GM19239 (cell line): ENCODE measurements around the gene SCN2B.
A peak's percentile ranks its signal among the peaks of the same experiment; 100 is the strongest.

Source experiments
- DNase-seq: peaks from one replicate; pipeline ENCODE4 v3.0.0; 2011; ENCODE audit warnings: low spot score; ENCODE audit not compliant: insufficient read length
- FAIRE-seq: peaks from 2 replicates; lab custom pipeline; 2011; peaks lifted over from hg19 to GRCh38; lab: Jason Lieb, UNC

Gene SCN2B

DNA sequence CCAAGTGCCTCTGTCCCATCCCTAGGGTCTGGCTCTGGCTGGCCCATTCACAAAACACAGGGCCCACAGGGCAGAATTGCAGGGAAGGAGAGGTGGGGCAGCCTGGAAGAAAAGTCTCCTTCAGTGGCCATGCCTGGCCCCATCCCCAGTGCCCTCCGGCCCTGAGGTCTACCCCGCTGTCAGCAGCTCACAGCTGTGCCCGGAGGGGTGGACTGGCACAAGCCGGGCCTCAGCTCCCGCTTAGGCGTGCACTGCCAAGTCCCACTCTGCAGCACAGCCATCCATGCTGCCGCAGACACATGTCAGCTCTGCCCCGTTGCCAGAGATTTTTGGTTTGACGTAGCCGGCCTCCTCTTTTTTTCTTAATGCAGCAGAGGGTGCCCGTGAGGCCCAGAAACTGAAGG lies 3.9 kb upstream of the SCN2B start:
- FAIRE-seq (no peak), DNase-seq (no peak)

DNA sequence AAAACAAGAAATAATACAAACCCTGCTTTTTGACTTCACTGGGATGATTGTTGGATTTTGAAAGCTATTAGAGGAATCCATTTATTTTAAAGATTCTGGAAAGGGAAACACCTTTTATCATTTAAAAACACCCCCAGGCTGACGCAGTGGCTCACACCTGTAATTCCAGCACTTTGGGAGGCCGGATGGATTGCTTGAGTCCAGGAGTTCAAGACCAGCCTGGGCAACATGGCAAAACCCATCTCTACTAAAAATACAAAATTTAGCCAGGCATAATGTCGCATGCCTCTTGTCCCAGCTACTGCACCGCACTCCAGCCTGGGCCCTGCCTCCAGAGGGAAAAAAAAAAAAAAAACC lies 317 bp upstream of the SCN2B start:
- FAIRE-seq = no peak
- no peak for DNase-seq

DNA sequence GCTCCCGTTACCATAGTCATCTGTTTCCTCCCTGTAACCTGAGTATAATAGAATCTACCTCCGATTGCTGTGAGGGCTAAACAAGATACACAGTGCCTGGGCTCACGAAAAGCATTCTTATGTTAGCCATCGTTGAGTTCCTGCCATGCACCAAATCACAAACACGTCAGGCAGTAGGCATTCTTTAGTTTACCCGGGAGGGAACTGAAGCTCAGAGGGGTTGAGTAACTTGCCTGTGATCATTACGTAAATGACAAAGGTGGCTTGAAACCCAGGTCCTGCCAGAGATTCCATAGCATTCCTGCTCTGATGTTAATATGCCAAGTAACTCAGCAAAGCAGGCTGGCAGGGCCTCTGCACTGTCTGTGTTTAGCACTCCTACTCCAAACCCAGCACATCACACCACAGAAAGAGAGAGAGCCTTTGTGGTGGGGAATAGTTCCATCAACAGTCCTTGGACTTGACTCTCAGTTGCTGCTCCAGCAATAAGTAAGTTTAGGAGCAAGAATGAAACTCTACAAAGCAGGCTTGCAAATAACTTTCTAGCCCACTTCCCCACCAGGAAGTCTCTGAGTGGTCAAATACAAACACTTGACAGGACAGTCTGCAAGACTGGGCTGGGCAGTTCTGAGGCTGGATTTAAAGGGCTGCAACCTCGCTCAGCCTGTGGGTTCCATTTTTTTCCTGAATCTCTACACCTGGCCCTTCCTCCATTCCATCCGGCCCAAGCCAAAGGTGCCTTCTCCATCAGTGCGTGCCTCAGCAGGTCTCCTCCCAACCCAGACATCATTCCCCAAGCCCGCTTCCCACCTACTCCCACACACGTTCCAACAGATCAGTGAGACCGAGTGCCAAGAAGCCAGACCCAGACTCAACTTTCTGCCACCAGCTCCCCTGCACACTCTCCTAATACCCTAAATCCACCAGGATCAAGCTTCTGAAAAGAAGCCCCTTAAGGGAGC lies 1.1 kb downstream of the SCN2B start:
- no peak for FAIRE-seq
- no peak for DNase-seq

DNA sequence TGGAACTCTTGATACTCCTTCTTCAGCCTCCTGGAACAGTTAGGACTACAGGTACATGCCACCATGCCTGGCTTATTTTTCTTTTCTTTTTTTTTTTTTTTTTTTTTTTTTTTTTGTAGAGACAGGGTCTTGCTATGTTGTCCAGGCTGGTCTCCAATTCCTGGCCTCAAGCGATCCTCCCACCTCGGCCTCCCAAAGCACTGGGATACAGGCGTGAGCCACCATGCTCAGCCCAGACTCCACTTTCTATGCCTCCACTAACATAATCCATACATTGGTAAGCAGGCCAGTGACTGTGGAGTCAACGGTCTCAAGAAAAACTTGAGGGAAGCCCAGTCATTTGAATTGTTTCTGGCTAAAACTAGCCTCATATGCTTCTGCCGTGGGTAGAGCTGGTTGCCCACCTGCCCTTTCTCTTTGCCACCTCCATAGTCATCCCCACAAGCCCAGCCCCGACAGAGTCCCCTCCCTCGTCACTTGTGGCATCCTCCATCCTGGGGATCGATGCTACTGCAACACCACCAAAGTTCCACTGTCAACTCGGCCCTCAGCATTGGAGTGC lies 2.4 kb downstream of the SCN2B start:
- no peak for FAIRE-seq
- DNase-seq = no peak

GRCh38 chr11:118172356-118172755 lies 4.1 kb downstream of the SCN2B start:
- no peak for FAIRE-seq
- no peak for DNase-seq

DNA sequence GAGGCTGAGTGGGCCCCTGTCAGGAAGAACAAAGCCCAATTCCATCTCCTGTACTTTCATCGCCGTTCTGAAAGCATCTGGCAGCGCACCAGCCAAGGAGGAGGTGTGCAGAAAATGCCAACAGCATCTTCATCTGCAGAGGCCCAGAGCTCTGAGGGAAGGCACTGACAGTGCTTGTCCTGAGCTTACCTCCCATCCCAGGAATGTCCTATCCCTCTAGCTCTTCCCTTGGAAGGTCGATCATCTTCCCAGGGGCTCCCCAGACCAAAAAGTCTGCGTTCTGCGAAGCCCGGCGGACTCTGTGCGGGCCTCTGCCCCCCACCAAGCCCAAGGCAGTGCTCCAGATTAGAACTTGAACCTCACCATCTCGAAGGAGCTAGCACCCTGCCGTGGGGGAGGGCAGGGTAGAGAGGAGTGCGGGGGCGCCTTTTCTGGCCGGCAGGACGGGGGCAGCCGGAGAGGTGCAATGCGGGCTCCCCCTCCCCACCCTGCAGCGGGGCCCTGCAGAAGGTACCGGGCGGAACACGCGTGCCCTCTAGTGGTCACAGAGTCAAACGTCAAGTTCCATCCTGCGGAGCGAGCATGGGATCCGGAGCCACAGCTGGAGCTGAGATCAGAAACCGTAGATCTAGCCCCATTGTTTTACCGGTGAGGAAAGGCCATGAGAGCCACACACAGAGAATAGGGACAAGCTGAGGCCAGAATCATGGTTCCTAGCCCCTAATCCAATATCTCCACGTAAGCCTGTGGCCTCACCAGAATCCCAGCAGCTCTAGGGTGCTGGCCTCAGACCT lies 5.0 kb downstream of the SCN2B start:
- FAIRE-seq = peak; percentile 77
- DNase-seq = peak; percentile 71

- FAIRE-seq (no peak), DNase-seq (no peak)
These were observed 5.6 kb downstream of the SCN2B start for GRCh38 chr11:118170882-118171268.

GRCh38 chr11:118170231-118170630 lies 6.2 kb downstream of the SCN2B start:
- FAIRE-seq (no peak), DNase-seq (no peak)

DNA sequence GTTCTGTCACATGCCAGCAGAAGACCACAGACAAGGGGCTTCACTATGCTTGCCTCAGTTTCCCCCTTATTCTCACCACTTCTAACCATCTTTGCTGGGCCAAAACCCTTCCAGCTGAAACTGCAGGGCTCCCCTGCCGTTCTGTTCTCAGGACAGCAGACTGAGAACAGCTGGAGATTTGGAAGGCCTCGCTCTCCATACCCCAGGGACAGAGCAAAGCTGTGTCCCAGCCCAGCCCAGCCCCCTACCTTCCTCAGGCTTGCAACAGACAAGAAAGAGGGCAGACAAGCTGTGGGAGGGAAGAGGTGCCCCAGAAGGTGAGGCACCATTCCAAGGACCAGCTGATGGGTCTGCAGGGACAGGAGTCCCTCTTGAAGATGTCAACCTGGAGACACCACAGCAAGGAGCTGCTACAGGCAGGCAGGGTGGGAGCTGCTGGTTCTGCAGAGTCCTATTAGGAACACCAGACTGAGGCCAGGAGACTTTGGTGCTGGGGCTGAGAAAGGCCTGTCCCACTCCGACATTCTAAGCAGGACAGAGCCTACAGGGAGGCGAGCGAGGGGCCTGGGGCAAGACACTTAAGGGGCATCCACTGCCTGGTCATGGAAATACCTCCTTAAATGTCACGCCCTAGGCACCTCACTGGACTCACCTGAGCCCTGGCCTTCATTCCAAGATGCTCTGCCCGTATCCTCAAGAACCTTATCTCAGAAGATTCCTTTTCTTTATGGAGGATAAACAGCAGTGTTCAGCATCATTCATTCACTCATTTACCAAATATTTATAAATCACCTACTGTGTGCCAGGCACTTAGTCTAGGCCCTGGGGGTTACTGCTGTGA lies 6.9 kb downstream of the SCN2B start:
- no peak for FAIRE-seq

GRCh38 chr11:118168751-118169150 lies 7.7 kb downstream of the SCN2B start:
- FAIRE-seq (no peak), DNase-seq (no peak)

More for the DNA sequence above, 6.9 kb downstream of the SCN2B start:
- no peak for DNase-seq

- DNase-seq = no peak
- FAIRE-seq = no peak
These were observed 8.1 kb downstream of the SCN2B start for GRCh38 chr11:118168316-118168715.

DNA sequence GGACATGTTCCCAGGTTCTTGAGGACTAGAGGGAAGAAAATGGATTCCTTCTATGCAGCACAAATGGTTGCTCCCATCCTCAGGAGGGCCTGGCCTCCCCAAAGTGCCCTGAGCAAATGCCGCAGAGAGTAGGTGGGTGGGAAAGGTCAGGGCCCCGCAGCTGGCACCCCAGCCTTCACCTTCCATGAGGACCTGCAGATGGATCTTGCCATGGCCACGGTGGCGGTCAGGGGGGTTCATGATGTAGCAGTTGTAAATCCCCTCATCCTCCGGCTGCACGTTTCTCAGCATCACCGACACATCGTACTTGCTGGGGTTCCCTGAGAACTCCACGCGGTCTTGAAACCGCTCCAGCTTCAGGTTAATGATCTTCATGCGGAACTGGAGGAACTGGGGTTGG lies 8.5 kb downstream of the SCN2B start:
- no peak for DNase-seq

GRCh38 chr11:118167253-118167652 lies 9.2 kb downstream of the SCN2B start:
- DNase-seq (no peak), FAIRE-seq (no peak)

More for the DNA sequence above, 8.5 kb downstream of the SCN2B start:
- no peak for FAIRE-seq

DNA sequence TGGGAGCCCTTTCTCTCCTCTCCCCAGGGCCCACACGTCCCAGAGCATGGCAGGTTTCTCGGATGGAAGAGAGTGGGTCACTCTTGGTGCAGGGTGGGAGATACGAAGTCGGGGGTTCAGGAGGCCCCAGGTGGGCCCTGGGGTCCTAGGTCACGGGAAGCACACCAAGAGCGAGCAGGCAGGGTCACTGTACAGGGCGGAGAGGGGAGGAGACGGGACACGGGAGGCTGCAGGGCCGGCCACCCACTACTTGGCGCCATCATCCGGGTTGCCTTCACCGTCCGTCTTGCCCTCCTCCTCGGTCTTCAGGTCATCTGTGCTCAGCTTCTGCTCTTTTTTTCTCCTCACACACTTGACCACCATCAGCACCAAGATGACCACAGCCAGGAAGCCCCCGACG lies 9.8 kb downstream of the SCN2B start:
- DNase-seq = no peak
- FAIRE-seq = no peak

DNA sequence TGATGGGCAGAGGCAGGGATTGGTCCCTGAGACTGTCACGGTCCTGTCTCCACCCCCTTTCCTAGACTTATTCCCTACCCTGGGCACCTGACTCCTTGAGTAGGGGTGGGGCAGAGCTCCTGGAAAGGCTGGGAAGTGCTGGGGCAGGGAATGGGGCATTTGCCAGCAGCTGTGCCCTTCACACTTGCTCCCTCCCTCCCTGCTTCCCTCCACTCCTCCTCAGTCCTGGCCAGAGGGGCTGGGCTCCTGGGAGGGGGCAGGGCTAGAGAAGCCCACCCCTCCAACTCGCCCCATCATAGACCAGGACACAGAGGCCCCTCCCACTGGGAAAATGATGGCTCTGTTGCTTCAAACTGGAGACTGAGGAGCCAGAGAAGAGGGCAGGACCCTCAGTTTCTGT lies 11.6 kb downstream of the SCN2B start:
- no peak for DNase-seq
- FAIRE-seq = no peak

DNA sequence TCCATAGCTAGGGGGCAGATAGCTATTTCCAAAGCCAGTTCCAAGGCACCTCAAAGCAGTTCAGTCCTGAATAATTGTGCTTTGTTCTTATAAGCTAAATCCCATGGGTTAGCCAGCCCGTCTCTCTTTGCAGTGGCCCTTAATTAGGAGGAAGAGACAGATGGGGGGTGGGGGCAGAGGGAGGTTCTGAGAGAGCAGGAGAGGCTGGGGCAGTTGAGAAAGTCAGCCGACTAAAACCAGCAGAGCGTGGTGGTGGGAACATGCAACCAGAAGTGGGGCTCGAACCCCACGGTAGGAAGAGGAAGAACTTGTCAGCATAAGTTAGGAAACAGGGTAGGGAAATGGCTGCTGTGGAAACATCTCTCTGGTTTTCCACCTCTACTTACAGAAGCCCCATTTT lies 12.9 kb downstream of the SCN2B start:
- DNase-seq (no peak), FAIRE-seq (no peak)

DNA sequence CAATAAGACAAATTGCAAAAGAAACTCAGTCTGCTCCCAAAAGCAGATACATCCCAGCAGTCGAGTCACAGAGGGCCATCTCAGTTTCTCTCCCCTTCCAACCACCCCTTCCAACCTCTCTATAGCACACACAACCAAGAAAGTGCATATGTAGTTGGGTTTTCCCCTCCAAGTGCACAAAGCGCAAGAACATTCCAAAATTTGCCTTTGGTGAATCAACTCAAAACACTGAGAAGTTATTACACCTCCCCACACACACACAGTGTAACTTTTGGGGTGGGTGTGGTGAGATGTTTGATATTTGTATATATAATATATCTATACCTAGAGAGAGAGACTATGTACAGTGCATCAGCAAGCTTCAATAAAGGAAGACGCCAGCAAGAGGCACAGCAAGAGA lies 13.6 kb downstream of the SCN2B start:
- FAIRE-seq = no peak

GRCh38 chr11:118161786-118162185 lies 14.7 kb downstream of the SCN2B start:
- DNase-seq = no peak
- no peak for FAIRE-seq

More for the DNA sequence above, 13.6 kb downstream of the SCN2B start:
- no peak for DNase-seq

GRCh38 chr11:118157186-118157895 lies 19.1 kb downstream of the SCN2B start:
- DNase-seq (no peak), FAIRE-seq (no peak)
